T-helper 2 cell treated with Interferon-gamma antibody and Interleukin-4, amounts not matched to agents 100 ng/mL and 5 ng/mL, for 36 hours (primary cell): Measurements from ENCODE around the gene MAMDC4. TPM values are rescaled to one million over a fixed set of nuclear protein-coding genes. Genes with fewer than 3 reads are reported as not detected.

Experiments
- intact Hi-C: fragments of 100-400 bp; cut with micrococcal nuclease; formaldehyde crosslinking; loops from one replicate; pipeline ENCODE4 v1.15.1; 2023
- total RNA-seq: library from RNA; stranded (reverse); gene quantifications from 2 replicates; pipeline ENCODE4 v1.2.3, GENCODE V29; 2022

Gene MAMDC4
- total RNA-seq, 1 donor from 2014 or later = 18.3 TPM

DNA sequence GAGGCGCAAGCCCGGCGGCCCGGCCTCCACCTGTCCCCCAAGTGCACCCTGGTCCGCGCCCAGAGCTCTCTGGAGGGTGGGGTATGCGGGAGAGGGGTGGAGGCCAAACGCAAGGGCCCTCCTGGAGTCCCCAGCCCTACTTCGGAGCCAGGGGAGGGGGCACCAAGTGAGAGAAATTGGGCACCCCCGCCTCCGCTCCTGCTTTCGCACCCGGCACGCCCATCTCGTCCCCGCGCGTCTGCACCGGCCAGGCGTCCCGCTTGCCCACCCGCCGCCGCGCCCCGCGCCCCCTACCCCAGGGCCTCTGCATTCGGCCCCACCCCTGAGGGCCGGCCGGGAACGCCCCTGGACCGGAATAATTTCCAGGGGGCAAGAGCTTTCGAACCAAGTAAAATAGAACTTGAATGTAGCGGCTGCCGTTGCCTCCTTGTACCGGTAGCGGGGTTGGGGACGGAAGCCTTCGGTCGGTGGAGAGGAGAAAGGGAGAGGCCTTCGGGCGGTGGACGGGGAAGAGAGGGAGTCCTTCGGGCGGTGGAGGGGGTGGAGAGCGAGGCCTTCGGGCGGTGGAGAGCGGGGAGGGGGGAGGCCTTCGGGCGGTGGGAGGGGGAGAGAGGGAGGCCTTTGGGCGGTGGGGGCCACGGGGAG lies 3.6 kb upstream of the MAMDC4 start:
- intact Hi-C loops = loop anchor here (1.0 to 5.0 kb wide), 9 partner anchors 18 to 199 kb away; partner anchors contain the start of genes ABCA2, EDF1, NPDC1 and PAXX

- intact Hi-C loops = loop anchor here (1.0 to 5.0 kb wide), 8 partner anchors 17 to 198 kb away; partner anchors contain the start of genes ABCA2, EDF1, NPDC1 and PAXX
Observed at GRCh38 chr9:136849038-136849959, 2.8 kb upstream of the MAMDC4 start, which contains the start of gene PHPT1. Gene PHPT1, plus strand, starts transcription at chr9:136849409. Its CDS starts 22 bp downstream, at chr9:136849431.

DNA sequence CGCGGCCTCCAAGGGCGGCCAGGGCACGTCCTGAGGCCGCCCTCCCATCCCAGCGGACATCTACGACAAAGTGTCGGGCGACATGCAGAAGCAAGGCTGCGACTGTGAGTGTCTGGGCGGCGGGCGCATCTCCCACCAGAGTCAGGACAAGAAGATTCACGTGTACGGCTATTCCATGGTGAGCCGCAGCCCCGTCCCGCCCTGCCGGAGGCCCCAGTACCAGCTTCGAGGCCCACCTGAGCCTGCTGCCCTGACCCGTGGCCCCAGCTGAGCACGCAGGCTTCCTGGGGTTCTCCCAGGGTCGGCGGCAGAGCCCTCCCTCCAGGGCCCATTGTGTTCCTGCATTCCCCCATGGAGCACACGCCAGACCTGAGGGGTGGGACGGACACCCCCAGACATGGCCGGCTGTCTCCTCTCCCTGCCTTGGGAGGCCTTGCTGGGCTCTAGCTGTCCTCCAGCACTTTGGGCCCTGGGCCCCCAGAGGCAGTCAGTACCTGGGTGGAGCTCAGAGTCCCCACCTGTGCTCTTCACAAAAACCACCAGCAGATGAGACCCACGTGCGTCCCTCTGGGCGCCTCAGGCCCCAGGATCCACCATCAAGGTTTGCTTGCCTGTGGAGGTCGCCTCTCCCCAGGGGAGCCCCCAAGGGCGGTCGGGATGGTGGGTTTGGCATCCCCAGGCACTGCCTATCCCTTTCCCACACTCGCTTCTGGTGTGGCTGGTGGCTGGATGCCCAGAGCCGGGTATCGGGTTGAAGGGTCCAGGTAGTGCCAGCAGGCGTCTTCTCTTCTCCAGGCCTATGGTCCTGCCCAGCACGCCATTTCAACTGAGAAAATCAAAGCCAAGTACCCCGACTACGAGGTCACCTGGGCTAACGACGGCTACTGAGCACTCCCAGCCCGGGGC lies 1.9 kb upstream of the MAMDC4 start:
- intact Hi-C loops = loop anchor here (1.0 to 5.0 kb wide), 8 partner anchors 16 to 197 kb away; partner anchors contain the start of genes ABCA2, EDF1, NPDC1 and PAXX

DNA sequence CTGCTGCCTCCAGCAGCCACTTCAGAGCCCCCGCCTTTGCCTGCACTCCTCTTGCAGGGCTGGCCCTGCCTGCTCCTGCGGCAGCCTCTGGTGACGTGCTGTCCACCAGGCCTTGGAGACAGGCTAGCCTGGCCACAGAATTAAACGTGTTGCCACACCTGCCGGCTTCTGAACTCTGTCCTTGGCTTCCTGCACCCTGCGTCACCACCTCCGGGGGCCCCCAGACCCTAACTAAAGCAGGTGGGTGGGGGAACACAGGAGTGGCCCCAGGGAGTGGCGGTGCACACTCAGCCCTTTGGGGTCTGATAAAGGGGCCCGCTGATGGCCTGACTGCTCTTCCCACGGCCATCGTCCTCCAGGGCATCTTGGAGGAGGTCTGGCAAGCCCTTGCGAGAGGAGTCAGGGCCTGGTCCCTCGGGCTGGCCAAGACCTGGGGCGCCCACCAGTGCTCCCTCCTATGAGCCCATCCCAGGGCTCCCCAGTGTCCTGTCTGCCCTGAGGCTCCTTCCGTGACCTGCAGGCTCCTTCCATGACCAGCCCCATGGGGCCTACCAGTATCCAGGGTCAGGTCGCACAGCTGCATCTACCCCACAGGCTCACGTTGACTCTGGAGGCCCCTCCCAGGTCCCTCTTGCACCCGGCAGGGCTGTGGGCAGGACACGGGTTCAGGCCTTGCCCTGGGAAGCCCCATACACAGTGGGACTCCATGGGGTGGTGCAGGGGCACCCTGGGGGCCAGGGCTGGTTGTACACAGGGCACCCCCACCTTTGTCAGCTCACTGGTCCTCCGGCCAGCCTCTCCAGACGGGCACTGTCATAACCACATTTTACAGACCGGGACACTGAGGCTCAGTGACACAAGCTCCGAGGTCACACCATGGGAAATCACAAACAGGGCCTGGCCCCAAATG lies 1.0 kb upstream of the MAMDC4 start:
- intact Hi-C loops = no loop called here

GRCh38 chr9:136852664-136853595 lies 784 bp downstream of the MAMDC4 start:
- intact Hi-C loops = no loop called here

- intact Hi-C loops = no loop called here
Observed at GRCh38 chr9:136853596-136854112, 1.5 kb downstream of the MAMDC4 start.

DNA sequence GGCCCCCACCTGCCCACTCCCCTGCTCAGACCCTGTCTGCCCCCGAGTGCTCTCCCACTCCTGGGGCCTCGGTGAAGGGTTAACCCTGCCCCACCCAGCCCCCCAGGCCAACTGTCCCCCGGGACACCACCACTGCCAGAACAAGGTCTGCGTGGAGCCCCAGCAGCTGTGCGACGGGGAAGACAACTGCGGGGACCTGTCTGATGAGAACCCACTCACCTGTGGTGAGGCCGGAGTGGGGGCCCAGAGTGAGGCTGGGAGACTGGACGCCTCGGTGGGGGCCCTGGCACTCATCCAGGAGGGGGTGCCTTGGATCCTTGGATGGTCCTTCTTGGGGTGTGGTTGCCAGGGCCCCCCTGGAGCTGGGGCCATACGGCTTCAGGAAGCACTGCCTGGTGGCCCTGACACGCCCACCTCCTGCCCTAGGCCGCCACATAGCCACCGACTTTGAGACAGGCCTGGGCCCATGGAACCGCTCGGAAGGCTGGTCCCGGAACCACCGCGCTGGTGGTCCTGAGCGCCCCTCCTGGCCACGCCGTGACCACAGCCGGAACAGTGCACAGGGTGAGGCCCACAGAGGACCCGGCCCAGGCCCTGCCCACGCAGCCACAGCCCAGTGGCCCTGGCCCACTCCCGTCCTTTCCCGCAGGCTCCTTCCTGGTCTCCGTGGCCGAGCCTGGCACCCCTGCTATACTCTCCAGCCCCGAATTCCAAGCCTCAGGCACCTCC lies 2.1 kb downstream of the MAMDC4 start:
- intact Hi-C loops = no loop called here

- intact Hi-C loops = no loop called here
Observed at GRCh38 chr9:136854842-136855460, 2.8 kb downstream of the MAMDC4 start.

DNA sequence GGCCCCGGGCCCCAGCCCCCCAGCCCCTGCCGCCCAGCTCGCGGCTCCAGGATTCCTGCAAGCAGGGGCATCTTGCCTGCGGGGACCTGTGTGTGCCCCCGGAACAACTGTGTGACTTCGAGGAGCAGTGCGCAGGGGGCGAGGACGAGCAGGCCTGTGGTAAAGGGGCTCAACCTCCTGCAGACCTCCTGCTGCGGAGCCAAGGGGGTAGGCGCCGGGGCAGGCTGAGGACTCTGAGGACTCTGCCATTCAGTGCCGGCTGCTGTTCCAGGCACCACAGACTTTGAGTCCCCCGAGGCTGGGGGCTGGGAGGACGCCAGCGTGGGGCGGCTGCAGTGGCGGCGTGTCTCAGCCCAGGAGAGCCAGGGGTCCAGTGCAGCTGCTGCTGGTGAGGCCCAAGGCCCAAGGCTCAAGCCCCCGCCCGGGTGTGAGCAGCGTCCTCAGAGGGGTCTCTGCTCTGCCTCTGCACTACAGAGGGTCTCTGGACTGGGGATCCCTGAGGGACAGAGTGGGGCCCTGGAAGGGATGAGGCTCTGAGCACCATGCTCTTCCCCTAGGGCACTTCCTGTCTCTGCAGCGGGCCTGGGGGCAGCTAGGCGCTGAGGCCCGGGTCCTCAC lies 3.4 kb downstream of the MAMDC4 start:
- intact Hi-C loops = no loop called here

GRCh38 chr9:136856079-136856476 lies 3.9 kb downstream of the MAMDC4 start:
- intact Hi-C loops = no loop called here

DNA sequence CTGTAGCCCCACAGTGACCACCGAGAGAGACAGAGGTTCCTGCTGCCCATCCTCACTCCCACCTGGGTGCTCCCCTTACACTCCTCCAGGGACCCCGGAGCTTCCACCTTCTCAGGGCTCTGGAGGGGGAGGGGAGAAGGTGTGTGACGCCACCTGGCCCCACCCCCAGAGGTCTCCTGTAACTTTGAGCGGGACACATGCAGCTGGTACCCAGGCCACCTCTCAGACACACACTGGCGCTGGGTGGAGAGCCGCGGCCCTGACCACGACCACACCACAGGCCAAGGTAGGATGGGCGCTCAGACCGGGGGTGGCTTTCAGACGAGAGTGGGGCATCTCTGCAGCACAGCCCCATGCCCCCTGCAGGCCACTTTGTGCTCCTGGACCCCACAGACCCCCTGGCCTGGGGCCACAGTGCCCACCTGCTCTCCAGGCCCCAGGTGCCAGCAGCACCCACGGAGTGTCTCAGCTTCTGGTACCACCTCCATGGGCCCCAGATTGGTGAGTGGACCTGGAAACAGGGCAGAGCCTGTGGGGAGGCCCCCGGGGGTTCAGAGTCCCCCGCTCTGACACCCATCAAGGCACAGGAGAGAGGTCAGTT lies 4.5 kb downstream of the MAMDC4 start:
- intact Hi-C loops = no loop called here

GRCh38 chr9:136857166-136857565 lies 5.0 kb downstream of the MAMDC4 start:
- intact Hi-C loops = no loop called here

DNA sequence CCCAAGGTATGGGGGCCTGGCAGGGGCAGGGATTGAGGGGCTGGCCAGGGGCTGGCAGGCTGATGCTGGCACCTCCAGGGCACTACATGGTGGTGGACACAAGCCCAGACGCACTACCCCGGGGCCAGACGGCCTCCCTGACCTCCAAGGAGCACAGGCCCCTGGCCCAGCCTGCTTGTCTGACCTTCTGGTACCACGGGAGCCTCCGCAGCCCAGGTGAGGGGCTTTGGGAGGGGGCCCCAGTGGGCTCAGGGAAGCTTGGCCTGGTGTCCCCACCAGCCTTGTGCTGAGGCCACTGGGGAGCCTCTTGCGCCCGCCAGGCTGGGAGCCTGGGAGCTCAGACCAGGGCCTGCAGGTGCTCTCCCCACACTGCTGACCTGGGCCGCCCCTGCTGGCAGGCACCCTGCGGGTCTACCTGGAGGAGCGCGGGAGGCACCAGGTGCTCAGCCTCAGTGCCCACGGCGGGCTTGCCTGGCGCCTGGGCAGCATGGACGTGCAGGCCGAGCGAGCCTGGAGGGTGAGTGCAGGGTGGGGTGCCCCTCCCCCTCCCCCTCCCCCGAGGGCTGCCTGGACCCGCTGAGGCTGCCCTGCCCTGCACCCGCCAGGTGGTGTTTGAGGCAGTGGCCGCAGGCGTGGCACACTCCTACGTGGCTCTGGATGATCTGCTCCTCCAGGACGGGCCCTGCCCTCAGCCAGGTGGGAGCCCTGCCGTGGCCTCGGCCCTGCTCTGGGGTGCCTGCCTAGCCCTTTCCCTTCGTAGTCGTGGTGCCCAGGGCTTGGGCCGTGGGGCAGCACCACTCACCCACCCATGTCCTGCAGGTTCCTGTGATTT lies 5.7 kb downstream of the MAMDC4 start:
- intact Hi-C loops = no loop called here

DNA sequence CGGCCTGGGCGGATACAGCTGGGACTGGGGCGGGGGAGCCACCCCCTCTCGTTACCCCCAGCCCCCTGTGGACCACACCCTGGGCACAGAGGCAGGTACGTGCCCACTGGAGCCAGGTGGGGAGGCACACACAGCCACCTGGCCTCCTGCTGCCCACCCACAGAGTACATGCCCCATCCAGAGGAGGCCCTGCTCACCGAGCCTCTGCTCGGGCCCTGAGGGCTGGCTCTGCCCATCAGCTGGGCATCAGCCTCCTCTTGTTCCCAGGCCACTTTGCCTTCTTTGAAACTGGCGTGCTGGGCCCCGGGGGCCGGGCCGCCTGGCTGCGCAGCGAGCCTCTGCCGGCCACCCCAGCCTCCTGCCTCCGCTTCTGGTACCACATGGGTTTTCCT lies 6.3 kb downstream of the MAMDC4 start:
- intact Hi-C loops = no loop called here

GRCh38 chr9:136858844-136859757 lies 7.0 kb downstream of the MAMDC4 start:
- intact Hi-C loops = no loop called here
